HCT116 (cell line): ENCODE measurements around the gene TMEM9B.

ENCODE experiments used
- CBX3 ChIP-seq: IDR thresholded peaks from 2 replicates; pipeline ENCODE4 v1.6.1; 2012; ENCODE audit warnings: low read depth
- POLR2A ChIP-seq: IDR thresholded peaks from 2 replicates; pipeline ENCODE4 v1.7.0; 2011; ENCODE audit warnings: borderline replicate concordance; ENCODE audit not compliant: insufficient read depth, insufficient read length; ENCODE audit errors: extremely low read depth
- SIN3A ChIP-seq: IDR thresholded peaks from 2 replicates; pipeline ENCODE4 v1.6.1; 2012; ENCODE audit warnings: low read depth
- YY1 ChIP-seq: IDR thresholded peaks from 2 replicates; pipeline ENCODE4 v1.6.1; 2011; ENCODE audit warnings: low read length, low read depth, moderate library complexity, mild to moderate bottlenecking; ENCODE audit not compliant: insufficient replicate concordance; ENCODE audit errors: extremely low read depth

- TF ChIP-seq CBX3 (no peak), POLR2A (no peak), SIN3A (no peak), YY1 (no peak)
Observed at GRCh38 chr11:8933931-8934330, 30.3 kb downstream of the TMEM9B start.
